Keratinocyte (primary cell): Measurements from ENCODE around the gene MYO9A. TPM values are rescaled to one million over a fixed set of nuclear protein-coding genes. Genes with fewer than 3 reads are reported as not detected.

Experiments used
- DNase-seq: peaks from one replicate; pipeline ENCODE4 v3.0.0-alpha.2; 2011; ENCODE audit warnings: low read depth, missing footprints, low spot score
- FAIRE-seq: peaks from 2 replicates; lab custom pipeline; 2011; peaks lifted over from hg19 to GRCh38; lab: Jason Lieb, UNC
- H2AFZ ChIP-seq: 2 replicates; pipeline ENCODE4 v1.6.0; 2012; ENCODE audit warnings: low read length, control low read depth, inconsistent platforms; ENCODE audit not compliant: control insufficient read depth
- H3K27ac ChIP-seq: 2 replicates; pipeline ENCODE4 v1.5.1; 2011; ENCODE audit warnings: low read length; ENCODE audit not compliant: control insufficient read depth, insufficient read depth
- H3K27me3 ChIP-seq: 3 replicates; pipeline ENCODE4 v1.6.0; 2011; ENCODE audit warnings: low read length; ENCODE audit not compliant: control insufficient read depth, insufficient read depth; ENCODE audit errors: extremely low read depth
- H3K36me3 ChIP-seq, 2 experiments: 2 replicates in 1 of 2; 3 replicates in 1 of 2; pipeline ENCODE4 v1.5.1; 2011; ENCODE audit warnings: low read length in 2 of 2, mild to moderate bottlenecking in 1 of 2; ENCODE audit not compliant: control insufficient read depth in 2 of 2, insufficient read depth in 2 of 2; ENCODE audit errors: extremely low read depth in 1 of 2
- H3K4me1 ChIP-seq: 3 replicates; pipeline ENCODE4 v1.5.1; 2011; ENCODE audit warnings: low read length; ENCODE audit not compliant: control insufficient read depth, insufficient read depth; ENCODE audit errors: extremely low read depth
- H3K4me2 ChIP-seq: 3 replicates; pipeline ENCODE4 v1.6.0; 2011; ENCODE audit warnings: low read depth, low read length; ENCODE audit not compliant: control insufficient read depth, insufficient read depth; ENCODE audit errors: extremely low read depth
- H3K4me3 ChIP-seq, 3 experiments: fragments of 200-600 bp in 1 of 3; sonication (generic) in 1 of 3; 2 replicates in 2 of 3; 3 replicates in 1 of 3; pipeline ENCODE4 v1.5.1; 2011 to 2016; ENCODE audit warnings: low read length in 3 of 3, mild to moderate bottlenecking in 3 of 3, control low read depth in 2 of 3, inconsistent platforms in 1 of 3, low read depth in 1 of 3, mixed read lengths in 1 of 3, mixed run types in 1 of 3, moderate library complexity in 1 of 3; ENCODE audit not compliant: control insufficient read depth in 2 of 3, insufficient read depth in 2 of 3; ENCODE audit errors: extremely low read depth in 1 of 3
- H3K79me2 ChIP-seq: 2 replicates; pipeline ENCODE4 v1.6.0; 2012; ENCODE audit warnings: low read length; ENCODE audit not compliant: control insufficient read depth, insufficient read depth
- H3K9ac ChIP-seq: 3 replicates; pipeline ENCODE4 v1.6.0; 2011; ENCODE audit warnings: low read length; ENCODE audit not compliant: control insufficient read depth, insufficient read depth; ENCODE audit errors: extremely low read depth
- H3K9me1 ChIP-seq: 3 replicates; pipeline ENCODE4 v1.6.0; 2011; ENCODE audit warnings: low read length; ENCODE audit not compliant: control insufficient read depth, insufficient read depth; ENCODE audit errors: extremely low read depth
- H3K9me3 ChIP-seq: 2 replicates; pipeline ENCODE4 v1.5.1; 2012; ENCODE audit warnings: low read depth, low read length; ENCODE audit not compliant: control insufficient read depth
- H4K20me1 ChIP-seq: 3 replicates; pipeline ENCODE4 v1.6.0; 2011; ENCODE audit warnings: low read length; ENCODE audit not compliant: control insufficient read depth, insufficient read depth; ENCODE audit errors: extremely low read depth
- CTCF ChIP-seq, 3 experiments: IDR thresholded peaks in 1 of 3; conservative IDR thresholded peaks in 1 of 3; optimal IDR thresholded peaks in 1 of 3; 2 replicates in 2 of 3; 3 replicates in 1 of 3; pipeline versions ENCODE3 to v1.5.1; 2011; ENCODE audit warnings: low read length in 3 of 3, mild to moderate bottlenecking in 3 of 3, moderate library complexity in 2 of 3, control low read depth in 1 of 3, inconsistent platforms in 1 of 3; ENCODE audit not compliant: insufficient read depth in 2 of 3; ENCODE audit errors: extremely low read depth in 1 of 3
- EZH2 ChIP-seq: IDR thresholded peaks from one replicate; pipeline ENCODE4 v1.6.1; 2012; ENCODE audit warnings: inconsistent platforms, mild to moderate bottlenecking, low read length, moderate library complexity
- dilution Hi-C: fragments of 300-500 bp; cut with MboI; formaldehyde crosslinking; loops from one replicate; pipeline ENCODE4 v1.7.0; 2020; ENCODE audit warnings: low sequenced_read_pairs; ENCODE audit not compliant: extremely low pct_ligation_motif_present
- polyA plus RNA-seq, 5 experiments: library from polyadenylated mRNA; depleted of rRNA in 3 of 5; stranded (reverse) in 3 of 5; stranded (forward) in 1 of 5; unstranded in 1 of 5; fragments of >200 nt; gene quantifications; 1 replicate in 1 of 5; 2 replicates in 3 of 5; 3 replicates in 1 of 5; pipeline versions ENCODE4 v1.2.1 to v1.2.3, GENCODE V29; 2011 to 2012; ENCODE audit warnings: missing spikeins in 2 of 5, low read depth in 1 of 5, low replicate concordance in 1 of 5

Gene MYO9A
- polyA plus RNA-seq, 1 donor (not counting 4 experiments of a cell fraction or from before 2014, with no cell fraction given) = 10.6 TPM

GRCh38 chr15:71788646-71789579 is 329.0 kb downstream of the MYO9A start:
- Histone ChIP-seq H3K27me3 (no peaks in the 10 kb centered on the region), H3K9me3 (no peaks in the 10 kb centered on the region), H4K20me1 (no peaks in the 10 kb centered on the region), H3K9me1 (no peaks in the 10 kb centered on the region), H3K9ac (no peak overlapping the region), H2AFZ (no peak overlapping the region), H3K27ac (no peak overlapping the region), H3K79me2 (no peaks in the 10 kb centered on the region), H3K36me3 (no peaks in the 10 kb centered on the region), H3K4me2 (no peak overlapping the region), H3K4me1 (peaks cover 25% of the 10 kb centered on the region), H3K4me3 (no peak overlapping the region)
- TF ChIP-seq CTCF (optimal IDR thresholded peaks at IDR 0.05 in 1 of 3, IDR thresholded peaks at IDR 0.05 in 1 of 3, conservative IDR thresholded peaks at IDR 0.05 in 1 of 3; ENCODE audit: extremely low read depth in 1 of 3, insufficient read depth in 2 of 3, low read length in 3 of 3) (no peak), EZH2 (no peak)
- dilution Hi-C loops = no loop called here
- FAIRE-seq (no peak), DNase-seq (no peak)

GRCh38 chr15:71786673-71787072 is 331.3 kb downstream of the MYO9A start:
- Histone ChIP-seq H3K4me1 (peaks cover 13% of the 10 kb centered on the region), H3K27ac (no peak overlapping the region), H3K9ac (no peak overlapping the region), H3K36me3 (no peaks in the 10 kb centered on the region), H4K20me1 (no peaks in the 10 kb centered on the region), H3K4me3 (no peak overlapping the region), H2AFZ (no peak overlapping the region), H3K27me3 (no peaks in the 10 kb centered on the region), H3K9me3 (no peaks in the 10 kb centered on the region), H3K9me1 (no peaks in the 10 kb centered on the region), H3K4me2 (no peak overlapping the region), H3K79me2 (no peaks in the 10 kb centered on the region)
- FAIRE-seq (no peak), DNase-seq (no peak)
- dilution Hi-C loops = no loop called here
- TF ChIP-seq CTCF (optimal IDR thresholded peaks at IDR 0.05 in 1 of 3, IDR thresholded peaks at IDR 0.05 in 1 of 3, conservative IDR thresholded peaks at IDR 0.05 in 1 of 3; ENCODE audit: extremely low read depth in 1 of 3, insufficient read depth in 2 of 3, low read length in 3 of 3) (no peak), EZH2 (no peak)
